GM10266 (cell line): ENCODE measurements around the gene CNTNAP2.

Experiments used
- DNase-seq: peaks from one replicate; pipeline ENCODE4 v3.0.0; 2012; ENCODE audit errors: extremely low spot score
- CTCF ChIP-seq: IDR thresholded peaks from 2 replicates; pipeline ENCODE4 v1.5.1; 2012; ENCODE audit warnings: mild to moderate bottlenecking, low read depth; ENCODE audit not compliant: control insufficient read depth, insufficient read depth; ENCODE audit errors: missing control alignments

The CNTNAP2 gene

GRCh38 chr7:147742301-147742700, 1625.7 kb downstream of the CNTNAP2 start:
- no peak for DNase-seq
- TF ChIP-seq CTCF: no peak

- DNase-seq: no peak
Observed at GRCh38 chr7:147756300-147756699, 1639.7 kb downstream of the CNTNAP2 start.

GRCh38 chr7:147759327-147759943, 1642.8 kb downstream of the CNTNAP2 start:
- TF ChIP-seq CTCF: no peak
- DNase-seq: no peak

More at GRCh38 chr7:147756300-147756699, 1639.7 kb downstream of the CNTNAP2 start:
- no peak for TF ChIP-seq CTCF

GRCh38 chr7:147765301-147765700, 1648.7 kb downstream of the CNTNAP2 start:
- TF ChIP-seq CTCF: no peak
- no peak for DNase-seq

GRCh38 chr7:147771344-147771743, 1654.7 kb downstream of the CNTNAP2 start:
- no peak for DNase-seq
- no peak for TF ChIP-seq CTCF

- TF ChIP-seq CTCF: no peak
- DNase-seq: no peak
Observed at GRCh38 chr7:147774461-147774860, 1657.9 kb downstream of the CNTNAP2 start.

GRCh38 chr7:147775516-147776284, 1659.1 kb downstream of the CNTNAP2 start:
- DNase-seq: no peak
- TF ChIP-seq CTCF: no peak
